GM10847 (cell line): ENCODE data around the gene ABHD14A.

ENCODE experiments used
- POLR2A ChIP-seq: IDR thresholded peaks from 2 replicates; pipeline ENCODE4 v1.6.1; 2011; ENCODE audit not compliant: insufficient read length; ENCODE audit errors: extremely low read depth

Gene ABHD14A

DNA sequence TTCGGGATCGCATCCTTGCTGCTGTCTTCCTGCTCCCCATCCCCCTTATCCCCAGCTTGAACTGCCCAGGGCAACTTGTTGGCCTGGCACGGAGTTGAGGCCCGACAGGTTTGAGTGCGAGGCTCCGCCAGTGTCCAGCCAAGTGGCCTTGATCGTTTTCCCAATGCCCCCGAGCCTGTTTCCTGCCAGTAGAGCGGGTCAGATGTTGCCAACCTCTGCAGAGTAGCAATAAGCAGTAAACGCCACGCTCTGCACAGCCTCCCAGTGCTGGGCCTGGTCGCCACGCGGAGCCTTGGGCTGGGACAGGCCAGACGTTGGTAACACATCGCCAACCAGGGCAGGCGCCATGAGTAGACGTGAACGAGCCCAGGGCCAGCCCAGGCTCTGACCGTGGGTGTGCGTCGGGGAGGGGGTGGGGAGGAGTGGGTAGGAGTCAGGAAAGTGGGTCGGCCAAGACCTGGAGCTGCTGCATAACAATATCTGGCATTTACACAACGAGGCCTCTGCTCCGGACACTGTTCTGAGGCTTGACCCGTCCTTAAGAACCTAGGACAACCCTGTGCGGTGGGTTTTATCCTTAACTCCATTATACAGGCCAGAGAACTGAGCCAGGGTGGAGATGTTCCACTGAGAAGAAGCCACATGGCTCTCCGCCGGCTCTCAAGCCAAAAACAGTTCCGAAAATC is 444 bp upstream of the ABHD14A start:
- no peak for TF ChIP-seq POLR2A

DNA sequence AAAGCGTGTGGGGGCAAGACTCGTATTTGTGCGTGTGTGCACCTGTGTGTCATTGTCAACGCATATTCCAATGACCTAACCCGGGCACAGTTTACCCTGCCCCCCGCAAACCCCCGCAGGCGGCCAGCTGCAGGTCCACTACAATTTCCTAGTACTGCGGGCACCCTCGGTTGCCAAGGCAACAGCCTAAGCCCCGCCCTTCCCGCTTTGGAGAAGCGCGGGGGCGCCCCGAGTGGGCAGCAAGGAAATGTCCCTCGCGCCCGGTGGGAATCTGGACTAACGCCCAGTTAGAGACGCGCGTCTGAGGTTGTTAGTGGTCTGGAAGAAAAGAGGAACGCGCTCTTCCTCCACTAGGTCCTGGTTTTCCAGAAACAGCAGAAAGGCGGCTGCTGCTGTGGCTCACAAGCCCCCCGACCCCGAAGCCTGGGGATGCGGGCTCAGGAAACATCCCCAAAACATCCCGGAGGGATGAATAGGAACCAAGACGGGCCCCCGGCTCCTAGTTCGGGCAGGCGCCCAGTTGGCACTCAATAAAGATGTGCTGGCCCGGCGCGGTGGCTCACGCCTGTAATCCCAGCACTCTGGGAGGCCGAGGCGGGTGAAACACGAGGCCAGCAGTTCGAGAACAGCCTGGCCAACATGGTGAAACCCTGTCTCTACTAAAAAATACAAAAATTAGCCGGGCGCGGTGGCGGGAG is 1.1 kb downstream of the ABHD14A start:
- TF ChIP-seq POLR2A: no peak

DNA sequence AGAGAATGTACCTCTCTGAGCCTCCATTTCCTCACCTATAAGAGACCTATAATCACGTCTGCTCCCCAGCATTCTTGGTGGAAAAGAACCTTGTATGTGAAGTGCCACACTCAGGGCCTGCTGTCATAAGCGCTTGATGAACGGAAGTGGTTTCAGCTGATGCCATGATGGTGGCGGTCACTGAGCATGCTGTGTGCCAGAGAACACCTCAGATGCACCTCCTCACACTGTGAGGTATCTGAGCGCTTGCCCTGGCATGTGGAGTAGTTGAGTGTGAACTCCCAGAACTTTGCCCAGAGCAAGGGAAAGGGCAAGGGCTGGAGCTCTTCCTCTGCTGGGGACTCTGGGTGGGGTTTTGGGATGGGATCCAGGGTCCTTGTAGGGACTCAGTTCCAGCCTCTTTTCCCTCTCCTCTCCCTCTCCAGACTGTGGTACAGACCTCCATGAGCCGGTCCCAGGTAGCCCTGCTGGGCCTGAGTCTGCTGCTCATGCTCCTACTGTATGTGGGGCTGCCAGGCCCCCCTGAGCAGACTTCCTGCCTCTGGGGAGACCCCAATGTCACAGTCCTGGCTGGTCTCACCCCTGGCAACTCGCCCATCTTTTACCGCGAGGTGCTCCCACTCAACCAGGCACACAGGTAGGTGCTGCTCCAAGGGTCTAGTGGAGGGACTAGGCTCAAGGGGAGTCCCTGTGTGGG is 2.7 kb downstream of the ABHD14A start:
- no peak for TF ChIP-seq POLR2A

DNA sequence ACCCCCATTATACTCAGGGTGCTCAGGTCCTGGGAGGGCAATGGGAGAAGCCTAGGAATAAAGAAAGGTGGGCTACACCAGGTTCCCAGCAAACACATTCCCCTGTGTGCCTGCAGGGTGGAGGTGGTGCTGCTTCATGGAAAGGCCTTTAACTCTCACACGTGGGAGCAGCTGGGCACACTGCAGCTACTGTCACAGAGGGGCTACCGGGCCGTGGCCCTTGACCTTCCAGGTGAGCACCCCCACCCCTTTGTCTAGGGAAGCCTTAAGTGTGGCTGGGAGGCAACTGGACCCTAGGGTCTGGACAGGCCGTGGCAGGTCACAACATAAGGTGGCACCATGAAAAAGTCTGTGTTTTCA is 3.3 kb downstream of the ABHD14A start:
- TF ChIP-seq POLR2A: no peak

DNA sequence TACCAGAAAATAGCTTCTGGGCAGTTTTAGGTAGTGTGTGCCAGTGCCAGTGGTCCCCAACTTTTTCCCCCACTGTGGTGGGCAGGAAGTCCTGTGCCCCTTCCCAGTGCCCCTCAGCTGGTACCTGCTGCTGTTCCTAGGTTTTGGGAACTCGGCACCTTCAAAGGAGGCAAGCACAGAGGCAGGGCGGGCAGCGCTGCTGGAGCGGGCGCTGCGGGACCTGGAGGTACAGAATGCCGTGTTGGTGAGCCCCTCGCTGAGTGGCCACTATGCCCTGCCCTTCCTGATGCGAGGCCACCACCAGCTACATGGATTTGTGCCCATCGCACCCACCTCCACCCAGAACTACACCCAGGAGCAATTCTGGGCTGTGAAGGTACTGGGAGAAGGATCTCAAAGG is 5.4 kb downstream of the ABHD14A start:
- TF ChIP-seq POLR2A: no peak

DNA sequence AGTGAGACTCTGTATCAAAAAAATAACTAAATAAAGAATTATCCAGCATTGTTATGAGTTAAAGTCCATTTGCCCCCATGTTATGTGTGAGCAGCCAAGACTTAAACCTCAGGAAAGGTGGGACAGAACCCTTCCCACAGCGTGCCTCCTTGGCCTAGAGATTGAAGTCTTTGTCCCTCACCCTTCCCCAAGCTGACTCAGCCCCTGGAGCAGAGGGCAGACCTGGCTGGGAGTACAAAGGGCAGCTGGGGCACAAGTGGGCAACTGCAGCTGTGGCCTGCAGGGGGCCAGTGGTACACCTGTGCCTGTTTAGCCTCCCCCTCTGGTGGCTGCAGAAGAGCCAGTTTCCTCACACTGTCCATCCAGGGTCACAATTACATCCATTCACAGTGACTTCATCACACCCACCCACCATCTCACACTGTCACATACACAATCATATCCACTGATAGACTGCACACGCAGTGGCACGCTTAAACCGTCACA is 7.5 kb downstream of the ABHD14A start:
- no peak for TF ChIP-seq POLR2A

DNA sequence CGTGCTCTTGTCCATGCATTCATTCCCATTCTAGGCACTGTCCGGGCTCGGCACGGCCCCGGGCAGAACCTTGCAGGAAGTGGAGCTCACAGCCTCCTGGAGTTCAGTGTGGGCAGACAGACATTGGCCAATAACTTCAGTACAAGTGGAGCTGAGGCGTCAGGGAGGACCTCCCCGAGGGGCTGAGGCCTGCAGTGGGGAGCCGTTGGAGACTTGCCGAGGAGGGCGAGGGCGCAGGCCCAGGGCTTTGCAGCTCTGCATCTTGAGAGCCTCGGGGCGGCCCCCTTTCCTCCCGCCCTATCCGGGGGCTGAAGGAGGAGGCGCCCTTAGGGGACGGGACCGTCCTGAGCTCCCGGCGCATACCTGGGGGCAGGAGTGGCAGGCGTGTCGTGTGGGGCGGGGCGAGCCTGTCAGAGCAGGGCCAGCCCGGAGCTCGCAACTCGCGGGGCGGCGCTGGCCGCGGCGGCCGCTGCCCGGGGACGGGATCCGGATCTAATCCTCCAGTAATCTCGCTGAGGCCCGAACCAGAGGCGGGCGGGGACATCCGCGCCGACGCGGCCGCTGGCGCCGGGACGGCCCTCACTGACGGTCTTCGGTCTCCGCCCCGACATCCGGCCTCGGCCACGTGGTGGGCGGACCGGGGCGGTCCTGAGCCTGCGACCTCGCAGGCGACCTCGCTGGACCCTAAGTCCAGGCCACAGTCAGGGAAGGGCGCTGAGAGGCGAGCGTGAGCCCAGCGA is 8.1 kb downstream of the ABHD14A start, which contains the start of gene ACY1:
ACY1 (plus strand) TSS at position 698 of the 740 bp plus-strand sequence. CDS start 530 bp downstream, outside the sequence.
- peak; percentile 74 for TF ChIP-seq POLR2A

DNA sequence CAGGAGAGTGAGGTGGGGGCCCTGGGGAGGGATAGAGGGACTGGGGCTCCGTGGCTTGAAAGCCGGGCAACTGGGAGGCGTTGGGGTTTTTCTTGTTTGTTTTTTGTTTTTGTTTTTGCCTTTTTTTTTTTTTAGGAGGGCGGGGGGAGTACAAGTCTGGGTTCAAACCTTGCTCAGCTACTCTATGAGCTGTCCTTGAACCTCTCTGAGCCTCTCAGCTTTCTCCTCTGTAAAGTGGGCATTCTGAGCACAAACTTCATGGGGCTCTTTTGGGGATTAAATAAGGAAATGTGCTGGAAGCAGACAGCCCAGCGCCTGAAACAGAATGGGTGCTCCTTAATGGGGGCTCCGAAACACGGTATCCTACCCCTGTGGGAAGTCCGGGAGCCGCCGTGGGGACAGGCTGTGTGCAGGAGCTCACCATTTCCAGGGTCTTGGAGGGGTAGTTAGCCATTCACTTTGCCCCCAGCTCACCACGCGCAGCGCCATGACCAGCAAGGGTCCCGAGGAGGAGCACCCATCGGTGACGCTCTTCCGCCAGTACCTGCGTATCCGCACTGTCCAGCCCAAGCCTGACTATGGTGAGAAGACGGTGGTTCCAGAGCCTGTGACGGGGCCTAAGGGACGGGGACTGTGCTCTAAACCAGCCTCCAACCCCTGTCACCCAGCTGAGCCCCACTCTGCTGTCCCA is 8.9 kb downstream of the ABHD14A start:
- TF ChIP-seq POLR2A: no peak

DNA sequence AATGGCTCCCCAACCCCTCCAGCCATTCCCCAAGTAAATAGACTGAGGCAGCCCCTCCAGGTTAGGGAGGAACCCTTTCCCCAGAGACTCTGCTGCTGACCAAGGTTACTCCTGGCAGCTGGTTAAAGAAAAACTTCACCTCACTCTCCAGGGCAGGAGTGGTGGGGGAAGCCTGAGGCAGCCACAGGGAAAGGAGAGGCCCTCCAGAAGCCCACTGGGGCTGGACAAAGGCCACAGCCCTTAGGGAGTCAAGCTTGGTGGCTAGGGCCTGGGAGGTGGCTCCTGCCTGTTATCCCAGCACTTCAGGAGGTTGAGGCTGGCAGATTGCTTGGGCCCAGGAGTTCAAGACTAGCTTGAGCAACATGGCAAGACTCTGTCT is 9.4 kb downstream of the ABHD14A start:
- no peak for TF ChIP-seq POLR2A

DNA sequence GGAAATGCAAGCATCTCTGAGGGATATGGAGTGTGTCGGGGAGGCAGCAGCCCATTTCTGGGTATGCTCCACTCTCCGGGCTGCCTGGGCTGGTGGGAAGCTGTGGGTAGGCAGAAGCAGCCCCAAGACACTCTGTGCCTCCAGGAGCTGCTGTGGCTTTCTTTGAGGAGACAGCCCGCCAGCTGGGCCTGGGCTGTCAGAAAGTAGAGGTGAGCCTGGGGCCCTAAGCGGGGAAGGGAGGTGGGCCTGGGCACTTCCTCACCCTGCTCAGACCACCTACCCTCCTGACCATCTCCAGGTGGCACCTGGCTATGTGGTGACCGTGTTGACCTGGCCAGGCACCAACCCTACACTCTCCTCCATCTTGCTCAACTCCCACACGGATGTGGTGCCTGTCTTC is 10.2 kb downstream of the ABHD14A start:
- no peak for TF ChIP-seq POLR2A

DNA sequence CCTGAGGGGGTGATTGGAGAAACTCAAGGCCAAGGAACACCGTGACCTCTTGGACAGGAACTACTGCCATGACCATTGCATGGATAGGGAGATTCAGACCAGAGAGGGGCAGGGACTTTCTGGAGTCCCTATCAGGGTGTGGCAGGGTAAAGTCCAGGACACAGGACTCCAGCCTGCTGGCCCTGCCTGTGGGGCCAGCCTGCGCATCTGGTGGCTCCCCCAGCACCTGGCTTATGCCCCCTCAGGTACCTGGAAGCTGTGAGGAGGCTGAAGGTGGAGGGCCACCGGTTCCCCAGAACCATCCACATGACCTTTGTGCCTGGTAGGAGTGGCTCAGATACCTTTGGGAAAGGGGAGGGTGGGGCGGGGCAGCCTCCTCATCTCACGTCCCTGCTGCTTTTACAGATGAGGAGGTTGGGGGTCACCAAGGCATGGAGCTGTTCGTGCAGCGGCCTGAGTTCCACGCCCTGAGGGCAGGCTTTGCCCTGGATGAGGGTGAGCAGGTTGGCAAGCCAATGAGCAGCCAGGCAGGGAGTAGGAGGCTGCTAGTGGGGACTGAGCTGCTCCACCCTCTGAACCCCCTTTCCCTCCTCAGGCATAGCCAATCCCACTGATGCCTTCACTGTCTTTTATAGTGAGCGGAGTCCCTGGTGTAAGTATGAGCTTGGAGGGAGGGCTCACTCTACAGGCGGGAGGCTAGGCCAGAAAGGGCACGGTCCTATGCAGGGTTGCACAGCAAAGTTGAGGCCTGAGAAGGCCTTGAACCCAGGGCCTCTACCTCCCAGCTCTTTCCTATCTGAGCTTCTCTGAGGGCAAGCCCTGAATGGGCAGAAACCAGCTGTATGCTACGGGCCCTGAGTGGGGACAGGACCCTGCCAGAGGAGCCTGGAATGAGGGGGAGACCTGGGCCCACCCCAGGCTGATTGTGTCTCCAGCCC is 11.4 kb downstream of the ABHD14A start:
- no peak for TF ChIP-seq POLR2A

DNA sequence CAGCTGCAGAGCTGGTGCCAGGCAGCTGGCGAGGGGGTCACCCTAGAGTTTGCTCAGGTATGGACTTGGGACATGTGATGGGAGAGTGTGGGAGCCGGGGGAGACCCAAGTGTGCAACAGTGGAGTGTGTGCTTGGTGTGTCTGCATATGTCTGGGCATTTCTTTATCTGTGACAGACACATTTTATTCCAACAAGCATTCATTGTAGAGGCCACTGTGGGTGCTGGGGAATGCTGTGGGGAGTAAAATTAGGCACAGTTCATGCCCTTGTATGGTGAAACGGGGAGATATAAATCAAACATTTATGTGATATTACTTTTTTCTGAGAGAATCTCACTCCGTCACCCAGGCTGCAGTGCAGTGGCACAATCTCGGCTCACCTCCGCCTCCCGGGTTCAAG is 12.7 kb downstream of the ABHD14A start:
- no peak for TF ChIP-seq POLR2A

DNA sequence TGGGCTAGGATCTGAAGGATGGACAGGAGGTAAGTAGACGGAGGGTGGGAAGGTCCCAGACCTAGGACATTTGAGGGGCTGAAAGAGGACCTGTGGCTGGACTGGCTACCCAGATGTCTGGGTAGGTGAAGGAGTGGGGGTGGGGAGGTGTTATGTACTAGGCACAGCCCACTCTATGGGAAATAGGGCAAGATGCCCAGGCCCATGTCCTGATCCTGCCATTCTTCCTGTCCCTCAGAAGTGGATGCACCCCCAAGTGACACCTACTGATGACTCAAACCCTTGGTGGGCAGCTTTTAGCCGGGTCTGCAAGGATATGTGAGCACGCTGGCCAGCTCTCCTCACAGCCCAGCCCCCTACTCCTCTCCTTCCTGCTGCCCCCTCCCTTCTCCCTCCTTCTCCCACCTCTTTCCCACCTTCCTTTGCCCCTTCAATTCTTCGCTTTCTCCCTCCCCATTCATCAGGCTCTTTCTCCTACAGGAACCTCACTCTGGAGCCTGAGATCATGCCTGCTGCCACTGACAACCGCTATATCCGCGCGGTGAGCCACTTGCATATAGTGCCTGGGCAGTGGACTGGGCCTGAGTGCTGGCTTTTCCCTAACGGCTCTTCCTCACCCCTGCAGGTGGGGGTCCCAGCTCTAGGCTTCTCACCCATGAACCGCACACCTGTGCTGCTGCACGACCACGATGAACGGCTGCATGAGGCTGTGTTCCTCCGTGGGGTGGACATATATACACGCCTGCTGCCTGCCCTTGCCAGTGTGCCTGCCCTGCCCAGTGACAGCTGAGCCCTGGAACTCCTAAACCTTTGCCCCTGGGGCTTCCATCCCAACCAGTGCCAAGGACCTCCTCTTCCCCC is 13.7 kb downstream of the ABHD14A start:
- TF ChIP-seq POLR2A: no peak
